ENCODE results near the gene RTP5. TPM values are rescaled to one million over a fixed set of nuclear protein-coding genes. Genes with fewer than 3 reads are reported as not detected.

The RTP5 gene
- total RNA-seq, 6 experiments from 2014 or later, result not detected

DNA sequence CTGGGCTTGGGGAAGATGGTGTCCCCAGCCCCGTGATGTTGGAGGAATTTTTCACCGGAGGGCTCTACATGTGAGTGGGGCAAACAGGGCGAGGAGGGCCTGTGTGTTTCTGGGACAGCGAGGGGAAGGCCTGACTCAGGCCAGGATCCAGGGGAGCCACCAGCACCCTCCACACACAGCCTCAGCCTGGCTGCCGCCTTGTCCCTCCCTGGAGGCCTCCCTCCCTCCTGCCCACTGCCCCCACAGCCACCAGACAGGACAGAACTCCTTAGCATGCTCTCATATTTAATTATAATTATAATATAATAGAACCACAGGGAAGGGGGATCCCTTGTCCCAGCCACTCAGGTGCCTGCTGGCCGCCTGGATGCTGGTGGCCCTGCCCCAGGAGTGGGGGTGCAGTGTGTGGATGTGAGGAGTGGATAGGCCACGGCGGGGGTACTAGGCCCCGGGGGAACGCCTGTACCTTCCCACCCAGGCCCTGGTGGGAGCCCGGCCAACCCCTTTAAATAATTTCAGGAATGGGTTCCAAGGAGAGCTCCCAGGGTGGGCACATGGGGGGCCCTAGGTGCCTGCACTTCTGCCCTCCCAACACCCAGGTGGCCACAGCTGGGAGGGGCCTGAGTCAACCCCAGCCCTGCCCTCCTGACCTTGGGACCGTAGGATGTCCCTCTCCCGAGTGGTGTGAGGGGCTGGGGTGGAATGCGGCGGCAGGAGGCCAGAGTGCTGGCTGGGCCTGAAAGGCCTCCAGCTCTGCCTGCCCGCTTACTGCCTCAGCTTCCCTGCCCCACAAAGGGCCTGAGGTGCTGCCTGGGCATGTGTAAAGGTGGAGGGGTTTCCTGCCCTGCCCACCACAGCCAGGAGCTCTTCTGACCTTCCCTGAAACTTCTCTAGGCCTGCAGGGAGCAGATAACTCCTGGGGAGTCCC lies 19.6 kb upstream of the RTP5 start:
- H3K4me1 Mint-ChIP-seq (ENCODE audit: low read depth), result no peaks in the 10 kb centered on the region
- H3K27ac Mint-ChIP-seq, result no peak overlapping the region
- no peaks in the 10 kb centered on the region for H3K36me3 Mint-ChIP-seq (ENCODE audit: low read depth)
- TF ChIP-seq, protein P1, sequence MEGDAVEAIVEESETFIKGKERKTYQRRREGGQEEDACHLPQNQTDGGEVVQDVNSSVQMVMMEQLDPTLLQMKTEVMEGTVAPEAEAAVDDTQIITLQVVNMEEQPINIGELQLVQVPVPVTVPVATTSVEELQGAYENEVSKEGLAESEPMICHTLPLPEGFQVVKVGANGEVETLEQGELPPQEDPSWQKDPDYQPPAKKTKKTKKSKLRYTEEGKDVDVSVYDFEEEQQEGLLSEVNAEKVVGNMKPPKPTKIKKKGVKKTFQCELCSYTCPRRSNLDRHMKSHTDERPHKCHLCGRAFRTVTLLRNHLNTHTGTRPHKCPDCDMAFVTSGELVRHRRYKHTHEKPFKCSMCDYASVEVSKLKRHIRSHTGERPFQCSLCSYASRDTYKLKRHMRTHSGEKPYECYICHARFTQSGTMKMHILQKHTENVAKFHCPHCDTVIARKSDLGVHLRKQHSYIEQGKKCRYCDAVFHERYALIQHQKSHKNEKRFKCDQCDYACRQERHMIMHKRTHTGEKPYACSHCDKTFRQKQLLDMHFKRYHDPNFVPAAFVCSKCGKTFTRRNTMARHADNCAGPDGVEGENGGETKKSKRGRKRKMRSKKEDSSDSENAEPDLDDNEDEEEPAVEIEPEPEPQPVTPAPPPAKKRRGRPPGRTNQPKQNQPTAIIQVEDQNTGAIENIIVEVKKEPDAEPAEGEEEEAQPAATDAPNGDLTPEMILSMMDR (IDR thresholded peaks at IDR 0.05), result no peak
- H3K4me3 Mint-ChIP-seq, result no peak overlapping the region
- no peaks in the 10 kb centered on the region for H3K9me3 Mint-ChIP-seq
- DNase-seq, result no peak
- H3K27me3 Mint-ChIP-seq (ENCODE audit: insufficient read depth), result peaks cover 14% of the 10 kb centered on the region

DNA sequence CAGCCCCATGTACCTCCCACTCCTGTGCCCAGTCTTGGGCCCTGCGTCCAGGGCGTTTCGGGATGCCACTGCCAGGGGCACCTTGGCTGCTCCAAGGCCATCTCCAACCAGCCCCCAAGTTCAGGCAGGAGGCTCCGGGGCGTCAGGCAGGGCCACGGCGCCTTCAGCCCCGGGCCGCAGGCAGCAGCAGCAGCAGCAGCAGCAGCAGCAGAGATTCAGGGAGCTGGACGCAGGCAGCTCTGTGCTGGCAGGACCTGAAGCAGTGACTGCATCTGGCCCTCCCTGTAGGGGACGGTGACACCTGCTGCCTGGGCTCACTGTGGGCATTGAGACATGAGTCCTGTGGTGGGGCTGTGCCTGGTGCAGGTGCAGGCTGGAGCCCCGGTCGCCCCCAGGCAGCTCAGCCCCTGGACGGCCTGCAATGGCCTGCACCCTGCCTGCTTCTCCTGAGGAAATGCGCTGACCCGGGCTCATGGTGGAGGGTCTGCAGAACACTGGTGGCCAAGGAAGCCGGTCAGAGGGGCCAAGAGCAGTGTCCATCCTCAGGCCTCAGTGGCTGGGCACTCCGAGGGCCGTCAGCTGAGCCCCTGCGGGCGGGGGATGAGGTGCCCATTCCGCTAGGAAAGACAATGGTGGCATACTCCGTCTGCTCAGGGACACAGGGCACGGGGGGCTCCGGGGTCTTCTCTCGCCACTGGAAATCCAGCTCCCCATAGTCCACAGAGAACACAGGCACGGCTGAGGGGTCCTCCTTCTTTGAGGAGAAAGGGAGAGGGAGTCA lies 18.8 kb upstream of the RTP5 start:
- Mint-ChIP-seq H3K4me3 (no peak overlapping the region), H3K27me3 (ENCODE audit: insufficient read depth) (peaks cover 14% of the 10 kb centered on the region), H3K27ac (no peak overlapping the region), H3K36me3 (ENCODE audit: low read depth) (no peaks in the 10 kb centered on the region), H3K9me3 (no peaks in the 10 kb centered on the region), H3K4me1 (ENCODE audit: low read depth) (no peaks in the 10 kb centered on the region)
- no peak for DNase-seq
- TF ChIP-seq, protein P1 (IDR thresholded peaks at IDR 0.05), result no peak

DNA sequence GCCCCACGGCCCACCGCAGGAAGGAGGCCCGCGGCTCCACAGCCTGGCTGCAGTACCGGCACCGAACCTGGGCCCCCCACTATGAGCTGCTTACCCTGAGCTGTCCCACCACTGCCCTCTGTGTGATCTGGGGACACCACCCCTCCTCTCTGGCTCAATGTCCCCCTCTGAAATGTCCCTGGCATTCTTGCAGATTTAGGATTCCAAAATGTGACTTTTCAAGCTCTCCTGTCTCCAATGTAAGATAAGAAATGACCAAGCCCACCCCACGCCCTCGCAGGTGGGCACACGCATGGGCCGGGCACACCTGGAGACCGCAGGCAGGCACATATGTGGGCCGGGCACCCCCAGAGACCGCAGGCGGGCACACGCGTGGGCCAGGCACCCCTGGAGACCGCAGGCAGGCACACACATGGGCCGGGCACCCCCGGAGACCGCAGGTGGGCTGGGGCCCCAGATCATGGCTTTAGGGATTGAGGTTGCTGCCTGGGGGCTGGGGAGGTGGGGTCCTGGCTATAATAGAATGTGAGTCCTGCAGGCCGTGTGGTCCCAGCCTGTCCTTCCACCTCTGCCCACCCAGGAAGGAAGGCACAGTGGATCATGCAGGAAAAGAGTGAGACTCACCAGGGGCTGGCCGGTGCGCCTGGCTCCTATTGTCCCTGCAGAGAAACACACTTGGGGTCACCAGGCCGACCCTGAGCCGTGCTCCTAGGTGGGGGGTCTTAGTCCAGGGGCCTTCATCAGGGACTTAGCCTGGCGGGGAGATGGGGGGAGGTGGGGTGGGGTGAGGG lies 18.0 kb upstream of the RTP5 start:
- TF ChIP-seq, protein P1 (IDR thresholded peaks at IDR 0.05), result no peak
- H3K4me3 Mint-ChIP-seq, result no peak overlapping the region
- H3K36me3 Mint-ChIP-seq (ENCODE audit: low read depth), result no peaks in the 10 kb centered on the region
- peaks cover 10% of the 10 kb centered on the region for H3K27me3 Mint-ChIP-seq (ENCODE audit: insufficient read depth)
- DNase-seq, result no peak
- no peak overlapping the region for H3K27ac Mint-ChIP-seq
- H3K4me1 Mint-ChIP-seq (ENCODE audit: low read depth), result no peaks in the 10 kb centered on the region
- no peaks in the 10 kb centered on the region for H3K9me3 Mint-ChIP-seq

DNA sequence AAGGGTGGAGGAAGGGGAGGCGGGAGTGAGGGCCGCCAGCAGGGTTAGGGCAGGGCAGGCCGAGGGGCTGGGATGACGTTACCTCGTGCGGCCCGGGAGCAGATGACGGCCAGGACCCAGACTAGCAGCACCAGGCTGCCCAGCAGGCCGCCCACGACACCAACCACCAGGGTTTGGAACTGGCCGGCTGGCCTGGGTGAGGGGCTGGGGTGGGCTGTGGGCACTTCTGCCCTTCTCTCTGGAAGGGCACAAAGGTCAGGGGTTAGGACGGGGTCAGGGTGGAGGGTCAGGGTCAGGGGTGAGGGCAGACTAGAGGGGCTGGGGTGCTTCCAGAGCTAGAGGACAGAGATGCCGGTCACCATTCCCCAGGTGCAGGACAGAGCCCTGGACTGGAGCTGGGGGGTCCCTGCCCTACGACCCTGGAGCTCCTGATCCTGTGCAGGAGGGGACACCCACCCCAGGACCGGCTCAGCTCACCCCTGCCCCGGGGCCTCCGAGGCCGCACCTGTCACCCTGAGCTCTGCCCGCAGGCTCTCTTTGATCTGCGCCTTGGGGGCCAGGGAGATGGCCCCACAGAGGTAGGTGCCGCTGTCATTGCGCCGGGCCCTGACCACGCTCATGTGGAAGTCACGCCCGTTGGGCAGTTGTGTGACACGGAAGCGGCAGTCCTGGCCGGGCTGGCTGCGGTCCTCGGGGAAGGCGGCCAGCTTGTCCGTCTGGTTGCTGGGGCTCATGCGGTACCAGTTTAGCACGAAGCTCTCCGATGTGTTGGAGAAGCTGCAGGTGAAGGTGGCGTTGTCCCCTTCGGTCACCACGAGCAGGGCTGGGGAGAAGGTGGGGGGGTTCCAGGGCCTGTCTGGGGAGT lies 17.2 kb upstream of the RTP5 start:
- no peaks in the 10 kb centered on the region for H3K36me3 Mint-ChIP-seq (ENCODE audit: low read depth)
- H3K27ac Mint-ChIP-seq, result no peak overlapping the region
- no peaks in the 10 kb centered on the region for H3K4me1 Mint-ChIP-seq (ENCODE audit: low read depth)
- no peak for DNase-seq
- TF ChIP-seq, protein P1 (IDR thresholded peaks at IDR 0.05), result no peak
- H3K27me3 Mint-ChIP-seq (ENCODE audit: insufficient read depth), result peaks cover 9% of the 10 kb centered on the region
- H3K9me3 Mint-ChIP-seq, result no peaks in the 10 kb centered on the region
- H3K4me3 Mint-ChIP-seq, result no peak overlapping the region

Data from HFFc6 (cell line).